A549 (cell line): Measurements from ENCODE around the gene IFNAR2. TPM values are rescaled to one million over a fixed set of nuclear protein-coding genes. Genes with fewer than 3 reads are reported as not detected.

Experiments used
- ATAC-seq, 2 experiments: fragments of 200-7000 bp in 1 of 2; fragments of >200 bp in 1 of 2; cut with Nextera tagmentation in 1 of 2; cut with Tn5 transposase in 1 of 2; 3 replicates each; pipeline versions ENCODE4 v1.8.0 to v1.9.1; 2018 to 2020; ENCODE audit warnings: mild to moderate bottlenecking in 1 of 2, moderate library complexity in 1 of 2
- CTCF ChIA-PET: fragments of 300-600 bp; sonication (Branson Sonifier 250); formaldehyde crosslinking; extraction: SDS; loops from one replicate; lab custom pipeline; 2021; ENCODE audit warnings: antibody characterized with exemption, inconsistent platforms; lab: Yijun Ruan, JAX
- POLR2A ChIA-PET: fragments of 350-600 bp; formaldehyde crosslinking; extraction: SDS; loops from one replicate; lab custom pipeline; 2021; ENCODE audit warnings: antibody characterized with exemption, inconsistent platforms; lab: Yijun Ruan, JAX
- DNase-seq, 2 experiments: peaks; one replicate each; pipeline versions ENCODE4 v3.0.0 to v3.0.0-alpha.2; 2011 to 2016; ENCODE audit warnings: low read depth in 1 of 2, low spot score in 1 of 2
- FAIRE-seq: peaks from 2 replicates; lab custom pipeline; 2011; peaks lifted over from hg19 to GRCh38; lab: Jason Lieb, UNC
- H3K27ac ChIP-seq, 2 experiments: fragments of >200 bp; sonication (Bioruptor Twin); formaldehyde crosslinking; 3 replicates each; pipeline ENCODE4 v1.5.1; 2016 to 2017
- H3K4me1 ChIP-seq: fragments of >200 bp; sonication (Bioruptor Twin); formaldehyde crosslinking; 3 replicates; pipeline ENCODE4 v1.6.1; 2016
- H3K4me2 ChIP-seq: fragments of >200 bp; sonication (Bioruptor Twin); formaldehyde crosslinking; 3 replicates; pipeline ENCODE4 v1.6.1; 2016
- H3K4me3 ChIP-seq: fragments of >200 bp; sonication (Bioruptor Twin); formaldehyde crosslinking; 3 replicates; pipeline ENCODE4 v1.5.1; 2016
- H3K9me3 ChIP-seq: fragments of >200 bp; sonication (Bioruptor Twin); formaldehyde crosslinking; 3 replicates; pipeline ENCODE4 v1.6.1; 2016
- CBX8 ChIP-seq: fragments of 200-600 bp; sonication (generic); IDR thresholded peaks from 2 replicates; pipeline ENCODE4 v1.6.1; 2016
- FOSB ChIP-seq: fragments of 250-450 bp; sonication (Bioruptor Pico); IDR thresholded peaks from 2 replicates; pipeline ENCODE4 v1.5.0; 2020; ENCODE audit warnings: mild to moderate bottlenecking, moderate library complexity
- FOXS1 ChIP-seq: fragments of 250-450 bp; sonication (Bioruptor Pico); IDR thresholded peaks from 2 replicates; pipeline ENCODE4 v1.5.0; 2020; ENCODE audit warnings: mild to moderate bottlenecking, moderate library complexity
- HDAC2 ChIP-seq: fragments of 200-600 bp; sonication (generic); IDR thresholded peaks from 2 replicates; pipeline ENCODE4 v1.6.1; 2016
- HOXB13 ChIP-seq: fragments of 250-450 bp; sonication (Bioruptor Pico); IDR thresholded peaks from 2 replicates; pipeline ENCODE4 v1.5.0; 2020; ENCODE audit warnings: low read depth, mild to moderate bottlenecking, moderate library complexity
- KDM1A ChIP-seq: fragments of 200-600 bp; sonication (generic); IDR thresholded peaks from 2 replicates; pipeline ENCODE4 v1.6.1; 2016; ENCODE audit warnings: low read depth, mild to moderate bottlenecking
- KDM5A ChIP-seq: fragments of 200-600 bp; sonication (generic); IDR thresholded peaks from 2 replicates; pipeline ENCODE4 v1.6.1; 2016; ENCODE audit warnings: antibody characterized with exemption, mild to moderate bottlenecking
- MAZ ChIP-seq: fragments of 150-350 bp; IDR thresholded peaks from 2 replicates; pipeline ENCODE4 v1.6.1; 2014; ENCODE audit warnings: antibody characterized with exemption, low read depth, low read length, borderline replicate concordance
- MYC ChIP-seq: IDR thresholded peaks from 2 replicates; pipeline ENCODE4 v1.6.1; 2012; ENCODE audit warnings: mild to moderate bottlenecking, inconsistent platforms, low read length, improper control_type of control experiment, borderline replicate concordance
- NPAS2 ChIP-seq: fragments of 250-450 bp; sonication (Bioruptor Pico); IDR thresholded peaks from 2 replicates; pipeline ENCODE4 v1.8.0; 2022; ENCODE audit warnings: mild to moderate bottlenecking, moderate library complexity, borderline replicate concordance
- RARB ChIP-seq: fragments of 250-450 bp; sonication (Bioruptor Pico); IDR thresholded peaks from 2 replicates; pipeline ENCODE4 v1.8.0; 2021; ENCODE audit warnings: mild to moderate bottlenecking, moderate library complexity
- RCOR1 ChIP-seq: fragments of 150-350 bp; IDR thresholded peaks from 2 replicates; pipeline ENCODE4 v1.6.1; 2014; ENCODE audit warnings: antibody characterized with exemption, low read length, low read depth
- RNF2 ChIP-seq: fragments of 200-600 bp; sonication (generic); IDR thresholded peaks from 2 replicates; pipeline ENCODE4 v1.6.1; 2016; ENCODE audit warnings: low read depth, mild to moderate bottlenecking, antibody characterized with exemption, moderate library complexity, borderline replicate concordance
- SMC3 ChIP-seq: fragments of >200 bp; sonication (Bioruptor Twin); formaldehyde crosslinking; IDR thresholded peaks from 3 replicates; pipeline ENCODE4 v1.6.1; 2018; ENCODE audit warnings: inconsistent platforms
- TFCP2L1 ChIP-seq: fragments of 250-450 bp; sonication (Bioruptor Pico); IDR thresholded peaks from 2 replicates; pipeline ENCODE4 v1.5.0; 2021; ENCODE audit warnings: mild to moderate bottlenecking
- ZSCAN20 ChIP-seq: fragments of 250-450 bp; sonication (Bioruptor Pico); IDR thresholded peaks from 2 replicates; pipeline ENCODE4 v1.8.0; 2022; ENCODE audit warnings: mild to moderate bottlenecking, moderate library complexity
- WGBS: methylation state at CpG from one replicate; pipeline ENCODE4 v1.1.6; 2017; ENCODE audit errors: missing lambda C conversion rate; 5-methylcytosine and 5-hydroxymethylcytosine counted together
- polyA plus RNA-seq, 4 experiments: library from polyadenylated mRNA; depleted of rRNA in 3 of 4; stranded (reverse); fragments of >200 nt; fragmentation: RNase III in 1 of 4; extraction: RNeasy Plus Mini Kit Qiagen cat#74134 plus additional on column Dnase treatment in 1 of 4; gene quantifications; 2 replicates in 3 of 4; 3 replicates in 1 of 4; pipeline ENCODE4 v1.2.3, GENCODE V29; 2011 to 2017
- TF ChIP-seq, protein P1 (sequence below): fragments of 450-650 bp; IDR thresholded peaks from 2 replicates; pipeline ENCODE4 v1.6.1; 2014; ENCODE audit warnings: antibody characterized with exemption
- TF ChIP-seq, protein P2 (sequence below): fragments of 200-600 bp; sonication (generic); IDR thresholded peaks from 2 replicates; pipeline ENCODE4 v1.6.1; 2016; ENCODE audit warnings: antibody characterized with exemption, mild to moderate bottlenecking, moderate library complexity
- TF ChIP-seq, protein P3 (sequence below): fragments of >200 bp; sonication (Bioruptor Twin); formaldehyde crosslinking; IDR thresholded peaks from 3 replicates; pipeline ENCODE4 v1.6.1; 2016
- TF ChIP-seq, protein P4 (sequence below): IDR thresholded peaks from 2 replicates; pipeline ENCODE4 v1.6.1; 2012
- TF ChIP-seq, protein P5 (sequence below): fragments of >200 bp; sonication (Bioruptor Twin); formaldehyde crosslinking; IDR thresholded peaks from 2 replicates; pipeline ENCODE4 v1.6.1; 2016
- TF ChIP-seq, protein P6 (sequence below): IDR thresholded peaks from 2 replicates; pipeline ENCODE4 v1.6.1; 2012; ENCODE audit warnings: low read depth, borderline replicate concordance
- TF ChIP-seq, protein P7 (sequence below): fragments of 250-450 bp; sonication (Bioruptor Pico); IDR thresholded peaks from 2 replicates; pipeline ENCODE4 v1.5.0; 2020; ENCODE audit warnings: low read depth, mild to moderate bottlenecking, moderate library complexity
- TF ChIP-seq, protein P8 (sequence below): fragments of 250-450 bp; sonication (Bioruptor Pico); IDR thresholded peaks from 2 replicates; pipeline ENCODE4 v1.5.0; 2021; ENCODE audit warnings: mild to moderate bottlenecking, moderate library complexity, borderline replicate concordance
- TF ChIP-seq, protein P9 (sequence below): fragments of 150-350 bp; IDR thresholded peaks from 2 replicates; pipeline ENCODE4 v1.6.1; 2014; ENCODE audit warnings: low read depth, mild to moderate bottlenecking, low read length

The IFNAR2 gene
- polyA plus RNA-seq, 2 of the 4 experiments (the other 2 are of a cell fraction), result 10.1 to 40.5 TPM

DNA sequence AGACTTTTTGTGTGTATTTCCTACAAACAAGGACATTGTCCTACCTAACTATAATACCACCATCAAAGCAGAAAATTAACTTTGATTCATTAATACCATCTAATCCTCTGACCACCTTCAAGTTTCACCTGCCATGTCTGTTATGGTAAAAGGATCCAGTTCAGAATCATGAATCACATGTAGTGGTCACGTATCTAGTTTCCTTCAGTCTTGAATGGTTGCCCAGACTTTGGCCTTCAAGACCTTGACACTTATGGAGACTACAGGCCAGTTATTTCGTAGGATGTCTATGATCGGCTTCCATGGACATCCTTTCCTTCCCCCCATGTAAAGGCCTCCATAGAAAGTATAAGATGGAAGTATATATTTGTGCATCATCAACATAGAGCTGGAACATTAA is 10.4 kb upstream of the IFNAR2 start:
- no peaks in the 10 kb centered on the region for H3K4me1 ChIP-seq
- H3K4me2 ChIP-seq, result no peak overlapping the region
- TF ChIP-seq, protein P1, sequence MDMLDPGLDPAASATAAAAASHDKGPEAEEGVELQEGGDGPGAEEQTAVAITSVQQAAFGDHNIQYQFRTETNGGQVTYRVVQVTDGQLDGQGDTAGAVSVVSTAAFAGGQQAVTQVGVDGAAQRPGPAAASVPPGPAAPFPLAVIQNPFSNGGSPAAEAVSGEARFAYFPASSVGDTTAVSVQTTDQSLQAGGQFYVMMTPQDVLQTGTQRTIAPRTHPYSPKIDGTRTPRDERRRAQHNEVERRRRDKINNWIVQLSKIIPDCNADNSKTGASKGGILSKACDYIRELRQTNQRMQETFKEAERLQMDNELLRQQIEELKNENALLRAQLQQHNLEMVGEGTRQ, result no peak
- no peak for TF ChIP-seq MAZ
- TF ChIP-seq FOXS1 (CRISPR knock-in tag), result no peak
- TF ChIP-seq NPAS2 (CRISPR knock-in tag), result no peak
- TF ChIP-seq, protein P2, sequence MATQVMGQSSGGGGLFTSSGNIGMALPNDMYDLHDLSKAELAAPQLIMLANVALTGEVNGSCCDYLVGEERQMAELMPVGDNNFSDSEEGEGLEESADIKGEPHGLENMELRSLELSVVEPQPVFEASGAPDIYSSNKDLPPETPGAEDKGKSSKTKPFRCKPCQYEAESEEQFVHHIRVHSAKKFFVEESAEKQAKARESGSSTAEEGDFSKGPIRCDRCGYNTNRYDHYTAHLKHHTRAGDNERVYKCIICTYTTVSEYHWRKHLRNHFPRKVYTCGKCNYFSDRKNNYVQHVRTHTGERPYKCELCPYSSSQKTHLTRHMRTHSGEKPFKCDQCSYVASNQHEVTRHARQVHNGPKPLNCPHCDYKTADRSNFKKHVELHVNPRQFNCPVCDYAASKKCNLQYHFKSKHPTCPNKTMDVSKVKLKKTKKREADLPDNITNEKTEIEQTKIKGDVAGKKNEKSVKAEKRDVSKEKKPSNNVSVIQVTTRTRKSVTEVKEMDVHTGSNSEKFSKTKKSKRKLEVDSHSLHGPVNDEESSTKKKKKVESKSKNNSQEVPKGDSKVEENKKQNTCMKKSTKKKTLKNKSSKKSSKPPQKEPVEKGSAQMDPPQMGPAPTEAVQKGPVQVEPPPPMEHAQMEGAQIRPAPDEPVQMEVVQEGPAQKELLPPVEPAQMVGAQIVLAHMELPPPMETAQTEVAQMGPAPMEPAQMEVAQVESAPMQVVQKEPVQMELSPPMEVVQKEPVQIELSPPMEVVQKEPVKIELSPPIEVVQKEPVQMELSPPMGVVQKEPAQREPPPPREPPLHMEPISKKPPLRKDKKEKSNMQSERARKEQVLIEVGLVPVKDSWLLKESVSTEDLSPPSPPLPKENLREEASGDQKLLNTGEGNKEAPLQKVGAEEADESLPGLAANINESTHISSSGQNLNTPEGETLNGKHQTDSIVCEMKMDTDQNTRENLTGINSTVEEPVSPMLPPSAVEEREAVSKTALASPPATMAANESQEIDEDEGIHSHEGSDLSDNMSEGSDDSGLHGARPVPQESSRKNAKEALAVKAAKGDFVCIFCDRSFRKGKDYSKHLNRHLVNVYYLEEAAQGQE, result no peak
- TF ChIP-seq CBX8, result no peak
- no peak for TF ChIP-seq TFCP2L1 (CRISPR knock-in tag)
- TF ChIP-seq, protein P3, sequence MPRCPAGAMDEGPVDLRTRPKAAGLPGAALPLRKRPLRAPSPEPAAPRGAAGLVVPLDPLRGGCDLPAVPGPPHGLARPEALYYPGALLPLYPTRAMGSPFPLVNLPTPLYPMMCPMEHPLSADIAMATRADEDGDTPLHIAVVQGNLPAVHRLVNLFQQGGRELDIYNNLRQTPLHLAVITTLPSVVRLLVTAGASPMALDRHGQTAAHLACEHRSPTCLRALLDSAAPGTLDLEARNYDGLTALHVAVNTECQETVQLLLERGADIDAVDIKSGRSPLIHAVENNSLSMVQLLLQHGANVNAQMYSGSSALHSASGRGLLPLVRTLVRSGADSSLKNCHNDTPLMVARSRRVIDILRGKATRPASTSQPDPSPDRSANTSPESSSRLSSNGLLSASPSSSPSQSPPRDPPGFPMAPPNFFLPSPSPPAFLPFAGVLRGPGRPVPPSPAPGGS, result no peak
- TF ChIP-seq HDAC2, result no peak
- no peak for TF ChIP-seq KDM5A
- TF ChIP-seq, protein P4, sequence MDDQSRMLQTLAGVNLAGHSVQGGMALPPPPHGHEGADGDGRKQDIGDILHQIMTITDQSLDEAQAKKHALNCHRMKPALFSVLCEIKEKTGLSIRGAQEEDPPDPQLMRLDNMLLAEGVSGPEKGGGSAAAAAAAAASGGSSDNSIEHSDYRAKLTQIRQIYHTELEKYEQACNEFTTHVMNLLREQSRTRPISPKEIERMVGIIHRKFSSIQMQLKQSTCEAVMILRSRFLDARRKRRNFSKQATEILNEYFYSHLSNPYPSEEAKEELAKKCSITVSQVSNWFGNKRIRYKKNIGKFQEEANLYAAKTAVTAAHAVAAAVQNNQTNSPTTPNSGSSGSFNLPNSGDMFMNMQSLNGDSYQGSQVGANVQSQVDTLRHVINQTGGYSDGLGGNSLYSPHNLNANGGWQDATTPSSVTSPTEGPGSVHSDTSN, result no peak
- TF ChIP-seq, protein P5, sequence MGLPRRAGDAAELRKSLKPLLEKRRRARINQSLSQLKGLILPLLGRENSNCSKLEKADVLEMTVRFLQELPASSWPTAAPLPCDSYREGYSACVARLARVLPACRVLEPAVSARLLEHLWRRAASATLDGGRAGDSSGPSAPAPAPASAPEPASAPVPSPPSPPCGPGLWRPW, result no peak
- no peak for TF ChIP-seq RNF2
- TF ChIP-seq, protein P6, sequence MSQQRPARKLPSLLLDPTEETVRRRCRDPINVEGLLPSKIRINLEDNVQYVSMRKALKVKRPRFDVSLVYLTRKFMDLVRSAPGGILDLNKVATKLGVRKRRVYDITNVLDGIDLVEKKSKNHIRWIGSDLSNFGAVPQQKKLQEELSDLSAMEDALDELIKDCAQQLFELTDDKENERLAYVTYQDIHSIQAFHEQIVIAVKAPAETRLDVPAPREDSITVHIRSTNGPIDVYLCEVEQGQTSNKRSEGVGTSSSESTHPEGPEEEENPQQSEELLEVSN, result no peak
- no peak for TF ChIP-seq ZSCAN20 (CRISPR knock-in tag)
- no peak for TF ChIP-seq RCOR1
- no peak for TF ChIP-seq FOSB (CRISPR knock-in tag)
- TF ChIP-seq, all 56 proteins: peak for 0
- ATAC-seq, result no peak
- Histone ChIP-seq H3K4me3 (no peak overlapping the region), H3K27ac (no peak overlapping the region), H3K9me3 (no peaks in the 10 kb centered on the region)
- WGBS, result 77% methylated on average over 3 of the region's 3 CpGs
- FAIRE-seq, result no peak
- ChIA-PET CTCF (interaction anchor here (1.4 kb wide), 1 partner anchor 226 kb away, joined by 3 read pairs; no protein-coding TSS in a partner anchor), POLR2A (no interaction called here)
- no peak for DNase-seq

DNA sequence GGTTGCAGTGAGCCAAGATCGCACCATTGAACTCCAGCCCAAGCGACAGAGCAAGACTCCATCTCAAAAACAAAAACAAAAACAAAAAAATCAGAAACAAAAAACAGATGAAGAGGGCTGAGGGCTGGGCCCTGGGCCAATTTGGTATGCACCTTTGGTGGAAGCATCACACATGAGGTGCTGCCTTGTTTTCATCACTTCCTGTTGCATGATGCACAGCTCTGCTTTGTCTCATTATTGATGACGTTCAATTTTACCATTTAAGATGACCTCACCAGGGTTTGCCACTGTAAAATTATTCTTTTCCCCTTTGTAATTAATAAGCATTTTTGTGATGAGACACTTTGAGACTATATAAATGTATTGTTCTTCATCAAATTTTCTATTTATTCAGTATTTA is 9.8 kb upstream of the IFNAR2 start:
- WGBS, result 82% methylated on average over 3 of the region's 3 CpGs
- H3K4me3 ChIP-seq, result no peak overlapping the region
- FAIRE-seq (no peak), ATAC-seq (no peak), DNase-seq (no peak)
- POLR2A ChIA-PET, result no interaction called here
- H3K27ac ChIP-seq, result no peak overlapping the region
- H3K4me2 ChIP-seq, result no peak overlapping the region
- no peaks in the 10 kb centered on the region for H3K9me3 ChIP-seq
- no peaks in the 10 kb centered on the region for H3K4me1 ChIP-seq
- CTCF ChIA-PET, result no interaction called here
- TF ChIP-seq SMC3, result no peak
- no peak for TF ChIP-seq HOXB13 (CRISPR knock-in tag)
- TF ChIP-seq RARB (CRISPR knock-in tag), result no peak
- TF ChIP-seq NPAS2 (CRISPR knock-in tag), result no peak
- no peak for TF ChIP-seq KDM1A
- no peak for TF ChIP-seq MYC
- TF ChIP-seq, protein P7, sequence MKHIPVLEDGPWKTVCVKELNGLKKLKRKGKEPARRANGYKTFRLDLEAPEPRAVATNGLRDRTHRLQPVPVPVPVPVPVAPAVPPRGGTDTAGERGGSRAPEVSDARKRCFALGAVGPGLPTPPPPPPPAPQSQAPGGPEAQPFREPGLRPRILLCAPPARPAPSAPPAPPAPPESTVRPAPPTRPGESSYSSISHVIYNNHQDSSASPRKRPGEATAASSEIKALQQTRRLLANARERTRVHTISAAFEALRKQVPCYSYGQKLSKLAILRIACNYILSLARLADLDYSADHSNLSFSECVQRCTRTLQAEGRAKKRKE (CRISPR knock-in tag), result no peak
- TF ChIP-seq, protein P8, sequence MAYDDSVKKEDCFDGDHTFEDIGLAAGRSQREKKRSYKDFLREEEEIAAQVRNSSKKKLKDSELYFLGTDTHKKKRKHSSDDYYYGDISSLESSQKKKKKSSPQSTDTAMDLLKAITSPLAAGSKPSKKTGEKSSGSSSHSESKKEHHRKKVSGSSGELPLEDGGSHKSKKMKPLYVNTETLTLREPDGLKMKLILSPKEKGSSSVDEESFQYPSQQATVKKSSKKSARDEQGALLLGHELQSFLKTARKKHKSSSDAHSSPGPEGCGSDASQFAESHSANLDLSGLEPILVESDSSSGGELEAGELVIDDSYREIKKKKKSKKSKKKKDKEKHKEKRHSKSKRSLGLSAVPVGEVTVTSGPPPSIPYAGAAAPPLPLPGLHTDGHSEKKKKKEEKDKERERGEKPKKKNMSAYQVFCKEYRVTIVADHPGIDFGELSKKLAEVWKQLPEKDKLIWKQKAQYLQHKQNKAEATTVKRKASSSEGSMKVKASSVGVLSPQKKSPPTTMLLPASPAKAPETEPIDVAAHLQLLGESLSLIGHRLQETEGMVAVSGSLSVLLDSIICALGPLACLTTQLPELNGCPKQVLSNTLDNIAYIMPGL (CRISPR knock-in tag), result no peak
- TF ChIP-seq, protein P9, sequence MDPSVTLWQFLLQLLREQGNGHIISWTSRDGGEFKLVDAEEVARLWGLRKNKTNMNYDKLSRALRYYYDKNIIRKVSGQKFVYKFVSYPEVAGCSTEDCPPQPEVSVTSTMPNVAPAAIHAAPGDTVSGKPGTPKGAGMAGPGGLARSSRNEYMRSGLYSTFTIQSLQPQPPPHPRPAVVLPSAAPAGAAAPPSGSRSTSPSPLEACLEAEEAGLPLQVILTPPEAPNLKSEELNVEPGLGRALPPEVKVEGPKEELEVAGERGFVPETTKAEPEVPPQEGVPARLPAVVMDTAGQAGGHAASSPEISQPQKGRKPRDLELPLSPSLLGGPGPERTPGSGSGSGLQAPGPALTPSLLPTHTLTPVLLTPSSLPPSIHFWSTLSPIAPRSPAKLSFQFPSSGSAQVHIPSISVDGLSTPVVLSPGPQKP, result no peak
- TF ChIP-seq MAZ, result no peak
